Smooth muscle cell (in vitro differentiated cells): Measurements from ENCODE around the gene COL4A1. TPM values are rescaled to one million over a fixed set of nuclear protein-coding genes. Genes with fewer than 3 reads are reported as not detected.

Experiments
- DNase-seq: peaks from one replicate; lab custom pipeline; 2025; ENCODE audit not compliant: unreplicated experiment; lab: John Stamatoyannopoulos, UW
- H2AFZ ChIP-seq: fragments of 200-600 bp; sonication (generic); 2 replicates; pipeline ENCODE4 v1.6.0; 2016; ENCODE audit warnings: antibody characterized with exemption, low read depth, mild to moderate bottlenecking
- H3F3A ChIP-seq: fragments of 200-600 bp; sonication (generic); 2 replicates; pipeline ENCODE4 v1.6.0; 2017; ENCODE audit warnings: antibody characterized with exemption, low read depth
- H3K27ac ChIP-seq: fragments of 200-600 bp; sonication (generic); 2 replicates; pipeline ENCODE4 v1.5.1; 2016; ENCODE audit warnings: low read depth, mild to moderate bottlenecking
- H3K27me3 ChIP-seq: fragments of 200-600 bp; sonication (generic); 2 replicates; pipeline ENCODE4 v1.6.1; 2016; ENCODE audit warnings: low read depth, mild to moderate bottlenecking
- H3K36me3 ChIP-seq: fragments of 200-600 bp; sonication (generic); 2 replicates; pipeline ENCODE4 v1.5.1; 2016; ENCODE audit warnings: low read depth
- H3K4me1 ChIP-seq: fragments of 200-600 bp; sonication (generic); 2 replicates; pipeline ENCODE4 v1.5.1; 2016; ENCODE audit warnings: low read depth
- H3K4me2 ChIP-seq: fragments of 200-600 bp; sonication (generic); 2 replicates; pipeline ENCODE4 v1.6.0; 2016; ENCODE audit warnings: mild to moderate bottlenecking
- H3K4me3 ChIP-seq: fragments of 200-600 bp; sonication (generic); 2 replicates; pipeline ENCODE4 v1.5.1; 2016; ENCODE audit warnings: mild to moderate bottlenecking
- H3K79me2 ChIP-seq: fragments of 200-600 bp; sonication (generic); 2 replicates; pipeline ENCODE4 v1.6.0; 2016; ENCODE audit warnings: low read depth, mild to moderate bottlenecking
- H3K9ac ChIP-seq: fragments of 200-600 bp; sonication (generic); 2 replicates; pipeline ENCODE4 v1.6.0; 2016; ENCODE audit warnings: low read depth
- H3K9me3 ChIP-seq: fragments of 200-600 bp; sonication (generic); replicated peaks from 2 replicates; pipeline ENCODE4 v1.5.1; 2016; ENCODE audit warnings: low read depth
- H4K20me1 ChIP-seq: fragments of 200-600 bp; sonication (generic); 2 replicates; pipeline ENCODE4 v1.6.0; 2016; ENCODE audit warnings: low read depth
- WGBS: methylation state at CpG from one replicate; pipeline ENCODE4 v1.1.7; 2016; ENCODE audit warnings: low lambda C conversion rate; 5-methylcytosine and 5-hydroxymethylcytosine counted together
- polyA plus RNA-seq: library from polyadenylated mRNA; unstranded; fragments of >200 nt; fragmentation: Nextera tagmentation; extraction: Ambion mirVana; gene quantifications from 2 replicates; pipeline ENCODE4 v1.2.1, GENCODE V29; 2016
- total RNA-seq: library from RNA; depleted of rRNA; stranded (reverse); fragments of >200 nt; gene quantifications from 2 replicates; pipeline ENCODE4 v1.2.3, GENCODE V29; 2014
- TF ChIP-seq, protein P1 (sequence below): fragments of 200-600 bp; sonication (generic); IDR thresholded peaks from 2 replicates; pipeline ENCODE4 v1.5.1; 2017; ENCODE audit warnings: borderline replicate concordance, mild to moderate bottlenecking, antibody characterized with exemption; ENCODE audit not compliant: insufficient read depth, poor library complexity, severe bottlenecking

COL4A1 gene
- total and polyA plus RNA-seq, 2 experiments from 2014 or later = 2,409 to 4,372 TPM

GRCh38 chr13:110199046-110199831 is 107.7 kb downstream of the COL4A1 start:
- TF ChIP-seq, protein P1, sequence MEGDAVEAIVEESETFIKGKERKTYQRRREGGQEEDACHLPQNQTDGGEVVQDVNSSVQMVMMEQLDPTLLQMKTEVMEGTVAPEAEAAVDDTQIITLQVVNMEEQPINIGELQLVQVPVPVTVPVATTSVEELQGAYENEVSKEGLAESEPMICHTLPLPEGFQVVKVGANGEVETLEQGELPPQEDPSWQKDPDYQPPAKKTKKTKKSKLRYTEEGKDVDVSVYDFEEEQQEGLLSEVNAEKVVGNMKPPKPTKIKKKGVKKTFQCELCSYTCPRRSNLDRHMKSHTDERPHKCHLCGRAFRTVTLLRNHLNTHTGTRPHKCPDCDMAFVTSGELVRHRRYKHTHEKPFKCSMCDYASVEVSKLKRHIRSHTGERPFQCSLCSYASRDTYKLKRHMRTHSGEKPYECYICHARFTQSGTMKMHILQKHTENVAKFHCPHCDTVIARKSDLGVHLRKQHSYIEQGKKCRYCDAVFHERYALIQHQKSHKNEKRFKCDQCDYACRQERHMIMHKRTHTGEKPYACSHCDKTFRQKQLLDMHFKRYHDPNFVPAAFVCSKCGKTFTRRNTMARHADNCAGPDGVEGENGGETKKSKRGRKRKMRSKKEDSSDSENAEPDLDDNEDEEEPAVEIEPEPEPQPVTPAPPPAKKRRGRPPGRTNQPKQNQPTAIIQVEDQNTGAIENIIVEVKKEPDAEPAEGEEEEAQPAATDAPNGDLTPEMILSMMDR = no peak
- H3F3A ChIP-seq = peaks cover 83% of the 10 kb centered on the region
- H3K27ac ChIP-seq = peak overlapping the region; percentile 90
- H3K4me3 ChIP-seq = no peak overlapping the region
- peaks cover 11% of the 10 kb centered on the region for H3K36me3 ChIP-seq
- H3K4me2 ChIP-seq = peak overlapping the region; percentile 59
- DNase-seq = no peak
- WGBS = 39% methylated on average over 18 of the region's 18 CpGs
- peaks cover 9% of the 10 kb centered on the region for H3K79me2 ChIP-seq
- no peaks in the 10 kb centered on the region for H3K9me3 ChIP-seq
- H3K9ac ChIP-seq = no peak overlapping the region
- no peak overlapping the region for H2AFZ ChIP-seq
- no peaks in the 10 kb centered on the region for H3K27me3 ChIP-seq
- H4K20me1 ChIP-seq = peaks cover 30% of the 10 kb centered on the region
- H3K4me1 ChIP-seq = peaks cover 7% of the 10 kb centered on the region

DNA sequence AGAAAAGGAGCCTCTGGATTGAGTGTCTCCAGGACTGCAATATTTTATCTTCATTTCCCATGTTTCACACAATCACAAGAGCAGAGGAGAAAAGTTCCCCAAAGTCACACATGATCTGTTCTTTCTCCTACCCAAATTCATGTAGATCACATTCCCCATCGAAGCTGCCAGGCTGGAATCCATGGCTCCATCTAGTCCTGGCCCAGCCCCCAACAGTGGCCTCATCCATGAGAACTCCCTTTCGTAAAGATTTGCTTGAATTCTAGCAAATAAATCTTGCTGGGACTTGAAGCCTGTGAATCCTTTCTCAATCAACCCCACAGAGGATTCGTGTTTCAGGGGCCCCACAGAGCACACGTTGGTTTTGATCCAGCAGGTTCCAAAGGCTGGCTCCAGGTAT is 109.5 kb downstream of the COL4A1 start:
- WGBS = 59% methylated on average over 4 of the region's 4 CpGs
- peaks cover 7% of the 10 kb centered on the region for H3K4me1 ChIP-seq
- H3K27ac ChIP-seq = peak overlapping the region; percentile 90
- H3F3A ChIP-seq = peaks cover 85% of the 10 kb centered on the region
- DNase-seq = no peak
- no peak overlapping the region for H3K4me3 ChIP-seq
- peak overlapping the region; percentile 51 for H3K9ac ChIP-seq
- no peaks in the 10 kb centered on the region for H3K27me3 ChIP-seq
- H3K4me2 ChIP-seq = peak overlapping the region; percentile 35
- peaks cover 36% of the 10 kb centered on the region for H4K20me1 ChIP-seq
- no peaks in the 10 kb centered on the region for H3K79me2 ChIP-seq
- TF ChIP-seq, protein P1 = no peak
- peaks cover under 1% of the 10 kb centered on the region for H3K36me3 ChIP-seq
- no peaks in the 10 kb centered on the region for H3K9me3 ChIP-seq
- no peak overlapping the region for H2AFZ ChIP-seq

GRCh38 chr13:110197026-110197425 is 109.9 kb downstream of the COL4A1 start:
- Histone ChIP-seq H3K79me2 (no peaks in the 10 kb centered on the region), H2AFZ (no peak overlapping the region), H3K27ac (peak overlapping the region; percentile 90), H3K4me1 (peaks cover 7% of the 10 kb centered on the region), H3K9me3 (no peaks in the 10 kb centered on the region), H3K4me3 (no peak overlapping the region), H3K4me2 (peak overlapping the region; percentile 35), H3K27me3 (no peaks in the 10 kb centered on the region), H3K36me3 (peaks cover 5% of the 10 kb centered on the region), H4K20me1 (peaks cover 38% of the 10 kb centered on the region), H3K9ac (peak overlapping the region; percentile 51), H3F3A (peaks cover 87% of the 10 kb centered on the region)
- TF ChIP-seq, protein P1 = no peak
- WGBS = 15% methylated on average over 3 of the region's 3 CpGs
- DNase-seq = no peak
